RKO (cell line): ENCODE results near the gene MPC1.
"Not testable (repeated sequence)": the region's sequence is repeated elsewhere in the genome, so short reads cannot be mapped to it uniquely, and the experiment has no call there.

Experiments used
- DNase-seq: peaks from one replicate; pipeline ENCODE4 v3.0.0-alpha.2; 2016; ENCODE audit warnings: low spot score

Gene MPC1

DNA sequence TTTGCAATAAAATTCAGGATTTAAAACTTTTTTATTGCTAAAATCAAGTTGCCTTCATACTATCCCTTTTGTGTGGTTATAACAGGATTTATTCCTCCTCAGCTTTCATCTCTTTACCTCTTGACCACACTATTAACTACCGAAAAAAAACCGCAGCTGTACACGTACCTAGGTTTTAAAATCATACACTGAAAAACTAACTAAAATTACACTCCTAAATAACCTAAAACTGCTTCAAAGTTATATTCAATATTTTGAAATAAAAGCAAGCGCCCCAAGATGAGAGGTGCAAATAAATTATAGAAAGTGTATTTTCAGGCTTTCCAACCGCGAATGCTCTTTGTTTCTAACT, 1.4 kb downstream of the MPC1 start:
- no peak for DNase-seq

DNA sequence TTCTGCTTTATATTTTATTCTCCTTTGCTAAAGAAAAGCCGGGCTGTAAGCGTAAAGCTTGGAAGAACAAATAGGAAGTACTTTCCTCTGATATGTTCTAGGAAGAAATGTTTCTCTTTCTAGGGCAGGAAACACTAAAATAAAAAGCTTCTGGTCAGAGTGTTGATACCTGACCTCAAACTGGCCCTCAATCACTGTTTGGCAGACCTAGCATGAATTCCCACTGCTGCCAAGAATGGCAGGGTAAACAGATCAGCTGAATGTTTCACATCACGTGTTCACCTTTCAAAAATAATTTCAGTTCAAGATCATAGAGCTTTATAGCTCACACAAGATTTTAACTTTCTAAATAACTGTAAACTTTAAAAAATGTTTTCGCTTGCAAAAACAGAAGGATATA, 2.9 kb downstream of the MPC1 start:
- DNase-seq: no peak

DNA sequence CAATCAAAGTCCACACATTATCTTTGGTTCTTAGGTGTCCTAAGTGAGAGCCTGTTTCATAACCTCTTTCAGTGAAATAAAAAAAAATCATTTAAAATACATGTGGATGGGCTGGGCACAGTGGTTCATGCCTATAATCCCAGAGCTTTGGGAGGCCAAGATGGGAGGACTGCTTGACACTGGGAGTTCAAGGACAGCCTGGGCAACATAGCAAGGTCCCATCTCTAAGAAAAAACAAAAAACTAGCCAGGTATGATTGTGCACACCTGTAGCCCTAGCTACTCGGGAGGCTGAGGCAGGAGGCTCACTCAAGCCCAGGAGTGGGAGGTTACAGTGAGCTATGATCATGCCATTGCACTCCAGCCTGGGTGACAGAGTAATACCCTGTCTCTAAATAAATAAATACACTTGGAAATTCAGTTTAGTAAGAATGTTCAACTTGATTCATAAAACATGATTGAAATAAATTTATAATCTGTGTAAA, 3.6 kb downstream of the MPC1 start:
- no peak for DNase-seq

DNA sequence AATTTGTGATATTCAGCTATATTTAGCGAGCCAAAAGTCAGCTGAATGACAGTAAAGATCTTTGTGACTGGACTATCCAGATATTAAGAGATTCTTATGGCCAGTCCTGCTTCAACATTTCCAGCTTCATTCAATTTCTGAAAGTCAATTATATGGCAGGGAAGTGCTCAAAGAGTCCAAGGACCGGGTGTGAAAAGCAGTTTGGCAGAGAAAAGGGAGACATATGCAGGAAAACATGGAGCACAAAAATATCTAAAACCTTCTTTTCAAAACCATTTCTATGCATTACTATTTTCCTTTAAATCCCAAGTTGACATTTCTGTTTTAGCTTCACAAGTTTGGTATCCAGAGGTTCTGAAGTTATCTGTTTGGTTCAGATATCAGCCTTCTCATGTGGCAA, 5.0 kb downstream of the MPC1 start:
- DNase-seq: no peak

DNA sequence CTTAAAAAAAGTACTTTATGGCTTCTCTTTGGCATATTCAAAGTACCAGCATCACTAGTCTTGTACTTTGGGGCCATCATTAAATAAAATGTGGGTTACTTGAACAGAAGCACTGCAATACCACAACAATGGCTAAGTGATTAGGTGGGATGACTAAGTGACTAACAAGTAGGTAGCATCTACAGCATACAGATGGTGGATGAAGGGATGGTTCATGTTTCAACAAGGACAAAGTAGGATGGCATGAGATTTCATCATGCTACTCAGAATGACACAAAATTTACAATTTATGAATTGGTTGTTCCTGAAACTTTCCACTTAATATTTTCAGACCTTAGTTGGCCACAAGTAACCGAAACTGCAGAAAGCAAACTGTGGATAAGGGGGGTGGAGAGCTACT, 7.7 kb downstream of the MPC1 start:
- DNase-seq: no peak

DNA sequence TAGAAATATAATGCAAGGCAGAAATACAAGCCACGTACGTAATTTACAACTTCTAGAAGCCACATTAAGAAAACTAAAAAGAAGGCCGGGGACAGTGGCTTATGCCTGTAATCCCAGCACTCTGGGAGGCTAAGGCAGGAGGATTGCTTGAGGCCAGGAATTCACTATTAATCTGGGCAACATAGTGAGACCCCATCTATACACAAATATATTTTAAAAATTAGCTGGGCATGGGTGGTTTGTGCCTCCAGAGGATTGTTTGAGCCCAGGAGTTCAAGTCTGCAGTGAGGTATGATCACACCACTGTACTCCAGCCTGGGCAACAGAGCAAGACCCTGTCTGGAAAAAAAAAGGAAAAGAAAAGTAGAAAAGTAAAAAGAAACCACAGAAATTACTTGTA, 12.3 kb downstream of the MPC1 start:
- DNase-seq: no peak

DNA sequence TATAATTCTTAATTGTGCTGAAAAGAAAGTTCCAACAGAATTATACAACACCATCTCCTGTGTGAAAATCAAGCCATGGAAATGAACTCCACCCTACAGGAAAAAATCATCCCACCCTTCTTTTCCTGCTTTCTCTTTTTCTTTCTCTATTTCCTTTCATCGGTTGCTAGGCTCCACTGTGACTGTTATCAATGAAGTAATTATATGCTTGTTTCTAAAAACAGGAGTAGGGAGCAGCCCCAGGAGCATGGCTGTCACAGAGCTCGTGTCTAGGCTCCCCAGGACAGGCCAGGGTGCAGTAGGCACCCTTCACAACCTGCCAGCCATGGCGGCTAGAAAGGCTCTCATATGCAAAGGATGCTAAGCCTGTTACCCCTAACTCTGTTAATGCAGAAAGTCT, 13.0 kb downstream of the MPC1 start:
- no peak for DNase-seq

DNA sequence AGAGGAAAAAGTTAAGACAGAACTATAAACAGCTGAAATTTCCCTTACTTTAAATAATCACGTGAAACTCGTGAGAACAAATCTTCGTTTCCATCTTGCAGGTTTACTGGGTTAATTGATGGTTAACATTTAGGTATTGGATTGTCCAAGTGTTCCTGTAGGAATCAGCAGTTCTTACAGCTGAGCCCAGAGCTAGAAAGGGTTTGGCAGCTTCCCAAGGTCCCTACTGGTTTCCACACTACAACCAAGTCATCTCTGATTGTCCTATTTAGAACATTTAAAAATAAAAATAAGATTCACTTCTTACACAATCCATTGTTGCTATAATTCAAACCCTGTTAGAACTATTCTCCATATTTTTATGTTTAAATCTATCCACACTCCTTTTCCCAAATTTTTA, 15.8 kb downstream of the MPC1 start:
- no peak for DNase-seq

DNA sequence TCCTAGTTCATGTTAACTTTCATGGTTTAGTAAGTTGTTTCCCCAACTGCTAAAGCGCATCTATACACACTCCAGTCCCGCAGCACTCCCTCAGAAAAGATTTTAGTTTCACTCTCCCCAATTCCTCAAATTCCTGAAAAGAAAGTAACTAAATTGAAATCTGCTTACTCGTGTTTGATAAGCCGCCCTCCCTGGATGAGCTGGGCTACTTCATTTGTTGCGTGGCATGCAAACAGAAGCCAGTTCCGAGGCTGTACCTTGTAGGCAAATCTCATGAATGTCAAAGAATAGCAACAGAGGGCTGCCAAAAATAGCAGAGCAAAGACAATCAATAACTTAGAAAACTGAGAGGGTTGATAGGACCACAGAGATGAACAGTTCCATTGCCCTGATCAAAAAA, 16.9 kb downstream of the MPC1 start:
- DNase-seq: no peak

DNA sequence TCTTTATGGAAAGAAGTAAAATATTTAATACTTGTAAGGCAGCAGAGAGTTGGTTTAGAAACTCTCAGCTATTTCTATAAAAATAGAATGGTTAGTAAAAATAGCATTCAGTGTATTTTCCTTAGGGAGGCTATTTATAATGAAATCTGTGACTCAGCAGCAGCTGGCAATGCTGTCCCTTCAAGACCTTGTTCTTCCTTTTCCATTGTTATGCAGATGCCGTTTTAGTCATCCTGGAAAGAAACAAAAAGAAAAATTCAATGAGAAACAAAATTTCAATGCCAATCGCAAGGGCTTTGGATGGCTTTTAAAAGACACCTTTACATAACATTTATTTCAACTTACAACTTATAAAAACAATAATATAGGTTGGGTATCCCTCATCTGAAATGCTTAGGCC, 17.5 kb downstream of the MPC1 start:
- DNase-seq: no peak

DNA sequence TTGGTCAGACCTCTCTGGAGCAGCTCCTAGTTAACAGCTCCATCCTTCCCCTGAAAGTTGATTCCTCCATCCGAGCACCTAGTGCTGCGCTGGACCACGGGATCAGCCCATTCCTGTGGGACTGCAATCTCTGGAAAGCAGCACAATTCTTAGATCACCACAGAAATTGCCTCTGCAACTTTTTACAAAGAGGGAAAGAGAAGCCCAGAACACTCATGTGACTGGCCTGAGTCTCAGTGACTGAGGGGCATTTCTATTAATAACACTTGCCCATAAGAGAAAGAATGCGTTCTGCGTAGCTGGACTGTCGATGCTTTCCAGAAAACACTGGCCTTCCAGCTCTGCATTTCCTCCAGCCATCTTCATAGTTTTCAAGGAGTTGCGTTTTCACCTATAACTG, 18.3 kb downstream of the MPC1 start:
- DNase-seq: no peak

DNA sequence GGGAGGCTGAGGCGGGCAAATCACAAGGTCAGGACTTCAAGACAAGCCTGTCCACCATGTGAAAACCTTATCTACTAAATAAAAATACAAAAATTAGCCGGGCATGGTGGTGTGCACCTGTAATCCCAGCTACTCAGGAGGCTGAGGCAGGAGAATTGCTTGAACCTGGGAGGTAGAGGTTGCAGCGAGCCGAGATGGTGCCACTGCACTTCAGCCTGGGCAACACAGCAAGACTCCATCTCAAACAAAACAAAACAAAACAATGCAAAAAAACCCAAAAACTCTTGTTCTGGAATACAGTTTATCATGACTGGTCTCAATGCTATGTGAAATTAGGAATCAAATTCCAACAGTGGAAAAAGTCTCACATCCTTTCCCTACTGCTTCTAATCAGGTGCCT, 20.3 kb downstream of the MPC1 start:
- DNase-seq: not testable (repeated sequence)

DNA sequence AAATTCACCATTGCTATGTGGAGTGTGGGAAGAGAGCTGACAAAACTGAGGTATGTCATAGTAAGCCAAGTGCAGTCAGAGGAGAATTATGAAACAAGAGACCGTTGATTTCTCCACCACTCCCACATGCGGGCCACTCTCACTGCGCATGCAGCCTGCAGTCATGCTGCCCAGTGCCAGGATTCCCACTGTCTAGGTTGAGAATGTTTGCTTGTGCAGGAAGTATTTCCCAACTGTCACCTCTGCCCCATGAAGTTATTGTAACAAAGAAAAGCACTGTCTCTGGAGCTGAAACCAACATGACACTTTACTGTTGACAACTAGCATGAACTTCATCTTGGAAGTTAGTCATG, 21.7 kb downstream of the MPC1 start:
- no peak for DNase-seq

DNA sequence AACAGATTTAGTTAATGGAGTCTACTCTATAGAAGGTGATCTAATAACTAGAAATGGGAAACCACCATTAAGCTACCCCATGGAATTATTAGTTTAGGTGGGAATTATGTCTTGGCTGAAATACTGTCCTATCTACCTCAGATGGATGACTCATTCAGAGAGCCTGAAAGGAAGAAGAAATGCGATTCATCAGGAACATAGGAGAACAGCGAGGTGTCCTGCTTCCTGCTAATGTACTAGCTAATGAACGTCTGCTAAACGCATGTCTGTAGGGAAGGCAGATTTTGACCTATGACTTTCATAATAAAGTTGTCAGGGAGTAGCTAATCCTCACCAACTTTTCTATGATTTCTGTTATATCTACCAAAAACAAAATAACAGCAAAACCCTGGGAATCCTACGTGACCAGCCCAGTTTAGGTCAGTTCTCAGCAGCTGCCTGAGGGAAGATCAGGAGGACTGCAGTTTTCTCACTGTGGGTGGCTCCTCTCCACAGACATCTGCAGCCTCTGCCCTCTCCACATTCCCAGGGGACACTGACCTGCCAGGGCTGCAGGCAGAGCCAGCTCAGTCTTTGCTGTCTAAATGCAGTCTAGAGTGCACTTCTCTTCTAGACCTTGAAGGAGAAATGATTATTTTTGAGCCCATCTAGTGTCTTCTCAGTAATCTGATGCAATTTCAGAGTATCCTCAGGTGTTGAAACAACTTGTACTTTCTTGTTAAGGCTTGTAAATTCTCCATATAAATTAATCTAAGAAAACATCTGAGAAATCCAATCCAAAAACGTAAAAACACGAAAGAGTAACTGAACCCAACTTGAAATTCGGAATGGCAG, 22.3 kb downstream of the MPC1 start:
- peak; percentile 11 for DNase-seq

DNA sequence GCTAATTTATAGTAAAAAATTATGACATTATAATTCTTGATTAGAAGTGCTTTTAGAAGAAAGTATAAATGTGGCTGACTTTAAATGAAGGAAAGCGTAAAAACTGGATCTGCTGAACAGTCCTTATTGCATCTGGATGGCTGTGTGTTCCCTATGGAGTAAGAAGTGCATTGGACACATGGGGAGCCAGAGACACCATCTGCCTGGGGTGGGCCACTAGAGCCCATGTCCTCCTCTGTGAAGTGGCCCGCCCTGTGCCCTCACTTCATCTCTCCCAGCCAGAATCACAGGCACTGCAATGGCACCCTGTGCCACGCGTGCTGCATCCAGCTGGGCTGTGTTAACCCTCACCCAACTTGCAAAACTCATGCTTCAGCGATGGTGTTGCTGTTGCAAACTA, 27.2 kb downstream of the MPC1 start:
- no peak for DNase-seq

DNA sequence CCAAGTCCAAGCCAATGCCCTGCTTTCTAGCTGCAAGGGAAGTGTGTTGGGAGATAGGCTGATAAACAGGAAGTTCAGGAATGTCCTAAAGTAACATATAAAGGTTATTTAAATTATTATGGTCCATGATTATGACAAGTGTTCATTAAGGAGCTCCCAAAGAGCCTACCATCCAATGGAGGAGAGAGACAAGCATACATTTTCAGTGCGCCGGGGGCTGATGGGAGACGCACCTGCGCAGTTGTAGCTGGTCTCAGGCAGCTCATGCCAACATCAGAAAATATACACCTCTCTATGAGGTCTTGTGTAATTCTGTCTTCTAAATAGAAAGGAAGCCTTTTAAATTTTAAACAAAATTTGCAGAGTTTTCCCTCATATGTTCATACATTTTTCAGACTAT, 27.8 kb downstream of the MPC1 start:
- DNase-seq: no peak

DNA sequence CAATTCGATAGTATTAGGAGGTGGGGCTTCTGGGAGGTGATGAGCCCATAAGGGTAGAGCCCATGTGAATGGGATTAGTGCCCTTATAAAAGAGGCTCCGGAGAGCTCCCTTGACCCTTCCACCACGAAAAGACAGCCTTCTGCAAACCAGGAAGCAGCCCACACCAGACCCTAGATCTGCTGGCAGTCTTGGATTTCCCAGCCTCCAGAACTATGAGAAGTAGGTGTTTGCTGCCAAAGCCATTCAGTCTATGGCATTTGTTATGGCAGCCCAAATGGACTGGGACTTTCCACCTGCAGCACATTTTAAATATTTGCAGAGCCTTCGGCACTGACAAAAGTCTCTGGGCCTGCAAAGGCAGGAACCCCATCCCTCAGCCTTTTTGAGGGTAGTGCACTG, 28.6 kb downstream of the MPC1 start:
- no peak for DNase-seq

DNA sequence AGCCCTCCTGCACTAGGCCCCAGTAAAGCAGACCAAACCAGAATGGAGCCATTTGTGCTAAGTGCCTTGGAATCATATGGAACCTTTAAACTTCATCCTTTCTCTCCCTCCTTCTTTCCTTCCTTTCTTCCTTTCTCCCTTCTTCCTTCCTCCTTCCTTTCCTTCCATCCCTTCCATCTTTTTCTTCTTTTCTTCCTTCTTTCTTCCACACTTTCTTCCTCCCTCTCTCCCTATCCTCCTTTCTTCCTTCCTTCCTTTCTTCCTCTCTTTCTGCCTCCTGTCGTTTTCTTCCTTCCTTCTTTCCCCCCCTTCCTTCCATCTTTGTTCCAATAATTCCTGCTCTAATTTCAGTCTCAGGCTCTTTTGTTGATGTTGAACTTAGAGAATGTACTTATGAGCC, 29.2 kb downstream of the MPC1 start:
- DNase-seq: no peak

DNA sequence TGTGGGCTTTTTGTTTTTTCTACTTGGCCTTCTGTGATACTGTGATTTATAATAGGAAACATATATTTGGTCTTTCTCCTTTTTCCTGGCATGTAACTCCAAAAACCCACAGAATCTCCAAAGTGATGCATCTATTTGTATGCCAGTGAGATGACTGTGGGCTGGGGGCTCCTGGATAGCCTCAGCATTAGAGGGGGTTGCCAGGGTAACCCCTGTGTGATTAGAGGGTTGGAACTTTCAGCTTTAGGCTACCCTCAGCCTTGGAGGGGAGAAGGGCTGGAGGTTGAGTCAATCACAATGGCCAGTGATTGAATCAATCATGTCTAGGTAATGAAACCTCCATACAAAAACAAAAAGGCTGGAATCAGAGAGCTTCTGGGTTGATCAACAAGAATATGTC, 29.8 kb downstream of the MPC1 start:
- no peak for DNase-seq

DNA sequence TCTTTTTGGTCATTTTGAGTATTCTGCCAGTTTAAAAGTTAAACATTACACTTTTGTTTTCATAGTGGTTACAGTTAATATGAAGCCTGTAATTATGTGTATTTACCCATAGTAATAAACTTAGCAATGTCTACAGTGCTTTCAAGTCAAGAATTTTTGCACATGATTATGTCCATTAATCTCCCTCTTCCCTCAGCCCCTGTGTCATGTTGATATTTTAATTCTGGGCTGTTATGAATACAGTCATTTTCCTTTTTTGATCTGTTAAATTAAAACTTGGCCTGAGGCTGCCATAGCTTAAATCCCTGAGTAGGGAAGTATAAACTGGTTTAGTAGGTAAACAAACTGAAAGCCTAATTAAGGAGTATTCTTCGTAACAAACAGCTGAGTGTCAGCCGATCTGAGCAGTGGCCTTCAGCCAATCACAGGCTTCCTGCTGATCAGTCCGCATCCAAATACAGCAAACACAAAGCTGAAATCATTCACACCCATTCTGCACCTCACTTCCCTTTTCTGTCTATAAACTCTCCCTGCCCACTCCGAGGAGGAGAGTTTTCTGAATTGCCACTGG, 30.9 kb downstream of the MPC1 start:
- DNase-seq: no peak

DNA sequence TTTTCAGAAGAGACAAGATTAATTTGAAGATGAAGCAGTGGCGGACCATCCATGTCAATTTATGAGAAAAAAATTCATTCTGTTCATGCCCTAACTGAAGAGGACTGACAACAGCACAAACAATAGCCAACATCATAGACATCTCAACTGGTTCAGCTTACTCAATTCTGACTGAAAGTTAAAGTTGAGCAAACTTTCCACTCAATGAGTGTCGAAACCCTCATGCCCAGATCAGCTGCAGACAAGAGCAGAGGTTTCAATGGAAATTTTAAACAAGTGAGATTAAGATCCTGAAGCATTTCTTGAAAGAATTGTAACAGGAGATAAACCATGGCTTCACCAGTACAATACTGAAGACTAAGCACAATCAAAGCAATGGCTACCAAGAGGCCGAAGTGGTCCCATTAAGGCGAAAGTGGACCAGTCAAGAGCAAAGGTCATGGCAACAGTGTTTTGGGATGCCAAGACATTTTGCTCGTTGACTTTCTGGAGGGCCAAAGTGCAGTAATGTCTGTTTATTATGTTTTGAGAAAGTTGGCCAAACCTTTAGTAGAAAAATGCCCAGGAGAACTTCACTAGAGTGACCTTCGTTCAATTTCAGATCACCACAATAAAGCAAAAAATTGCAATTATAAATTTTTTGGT, 34.3 kb downstream of the MPC1 start:
- DNase-seq: no peak

DNA sequence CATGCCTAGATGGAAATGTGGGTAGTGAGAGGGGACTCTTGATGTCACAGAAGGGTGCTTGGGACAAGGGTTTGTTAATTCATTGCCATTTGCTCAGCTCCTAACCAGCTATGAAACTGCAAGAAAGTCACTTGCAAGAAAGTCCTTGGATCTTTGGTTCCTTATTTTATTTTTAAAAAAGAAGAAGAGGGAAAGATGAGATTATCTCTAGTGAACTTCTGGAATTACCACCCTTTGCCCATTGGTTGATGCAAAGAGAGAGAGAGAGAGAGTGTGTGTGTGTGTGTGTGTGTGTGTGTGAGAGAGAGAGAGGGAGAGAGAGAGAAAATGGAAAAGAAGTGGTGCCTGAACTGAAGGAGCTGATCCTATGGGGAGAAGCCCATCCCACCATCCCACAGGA, 35.8 kb downstream of the MPC1 start:
- no peak for DNase-seq

DNA sequence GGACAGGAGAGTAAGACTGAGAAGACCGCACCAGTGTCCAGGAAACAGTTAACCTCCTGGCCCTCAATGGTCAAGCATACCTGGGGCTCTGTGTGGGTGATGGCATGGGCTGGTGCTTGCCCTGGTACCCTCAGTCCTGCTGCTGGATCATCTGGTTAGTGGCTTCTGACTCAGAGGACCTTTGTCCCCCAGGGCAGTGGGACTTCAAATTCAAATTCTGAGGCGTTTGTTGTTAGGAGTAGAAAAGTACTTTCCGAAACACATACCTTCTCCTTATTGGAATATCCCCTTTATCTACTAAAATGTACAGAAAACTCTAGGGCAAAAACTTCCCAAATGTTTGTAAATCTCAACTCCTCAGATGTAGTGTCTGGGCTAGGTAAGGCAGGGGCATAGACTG, 36.3 kb downstream of the MPC1 start:
- DNase-seq: no peak

DNA sequence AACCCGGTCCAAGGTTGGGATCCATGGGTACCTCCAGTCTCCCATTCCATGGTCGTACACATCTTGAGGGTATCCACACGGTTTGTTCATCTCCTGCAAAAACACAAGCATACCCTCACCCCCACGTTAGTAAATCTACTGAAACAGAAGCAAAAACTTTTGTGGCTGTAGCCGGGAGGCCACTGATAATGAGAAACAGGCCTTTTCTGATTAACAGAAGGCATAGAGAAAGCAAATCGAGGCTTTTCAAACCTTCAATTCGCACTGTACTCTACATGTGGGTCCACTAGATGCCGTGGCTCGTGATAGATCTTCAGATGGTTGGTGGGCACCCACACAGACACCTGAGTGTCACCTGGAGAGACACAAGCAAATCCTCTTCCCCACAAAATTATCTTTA, 37.1 kb downstream of the MPC1 start:
- not testable (repeated sequence) for DNase-seq
